Endothelial cell (in vitro differentiated cells): ENCODE results near the gene ANKHD1. TPM values are rescaled to one million over a fixed set of nuclear protein-coding genes. Genes with fewer than 3 reads are reported as not detected.
A peak's percentile ranks its signal among the peaks of the same experiment; 100 is the strongest.

ENCODE experiments used
- DNase-seq: peaks from one replicate; pipeline ENCODE4 v3.0.0; 2021; ENCODE audit warnings: low spot score
- H3K27ac Mint-ChIP-seq: one replicate; pipeline ENCODE4 v1.8.0; 2021; ENCODE audit warnings: mixed read lengths, inconsistent platforms; ENCODE audit not compliant: unreplicated experiment
- H3K27me3 Mint-ChIP-seq: one replicate; pipeline ENCODE4 v1.8.0; 2021; ENCODE audit warnings: mild to moderate bottlenecking, moderate library complexity, mixed read lengths, inconsistent platforms; ENCODE audit not compliant: unreplicated experiment
- H3K36me3 Mint-ChIP-seq: one replicate; pipeline ENCODE4 v1.8.0; 2021; ENCODE audit warnings: mild to moderate bottlenecking, low read depth, mixed read lengths, inconsistent platforms; ENCODE audit not compliant: unreplicated experiment
- H3K4me1 Mint-ChIP-seq: one replicate; pipeline ENCODE4 v1.8.0; 2021; ENCODE audit warnings: mild to moderate bottlenecking, mixed read lengths, inconsistent platforms; ENCODE audit not compliant: unreplicated experiment
- H3K4me3 Mint-ChIP-seq: one replicate; pipeline ENCODE4 v1.8.0; 2021; ENCODE audit warnings: mild to moderate bottlenecking, mixed read lengths, inconsistent platforms; ENCODE audit not compliant: unreplicated experiment
- H3K9me3 Mint-ChIP-seq: one replicate; pipeline ENCODE4 v1.8.0; 2021; ENCODE audit warnings: mixed read lengths, inconsistent platforms; ENCODE audit not compliant: unreplicated experiment
- total RNA-seq: library from RNA; stranded (reverse); fragmentation: NEBNext Ultra II Directional; extraction: Animal tissue kit (Norgen Biotek cat#: 25700); gene quantifications from one replicate; pipeline ENCODE4 v1.2.1, GENCODE V29; 2021; ENCODE audit not compliant: unreplicated experiment
- TF ChIP-seq, protein P1 (sequence below): fragments of 200-600 bp; sonication (generic); IDR thresholded peaks from one replicate; pipeline ENCODE4 v1.5.0; 2021; ENCODE audit warnings: antibody characterized with exemption; ENCODE audit not compliant: unreplicated experiment

Gene ANKHD1
- total RNA-seq, 1 donor from 2014 or later: 138 TPM

DNA sequence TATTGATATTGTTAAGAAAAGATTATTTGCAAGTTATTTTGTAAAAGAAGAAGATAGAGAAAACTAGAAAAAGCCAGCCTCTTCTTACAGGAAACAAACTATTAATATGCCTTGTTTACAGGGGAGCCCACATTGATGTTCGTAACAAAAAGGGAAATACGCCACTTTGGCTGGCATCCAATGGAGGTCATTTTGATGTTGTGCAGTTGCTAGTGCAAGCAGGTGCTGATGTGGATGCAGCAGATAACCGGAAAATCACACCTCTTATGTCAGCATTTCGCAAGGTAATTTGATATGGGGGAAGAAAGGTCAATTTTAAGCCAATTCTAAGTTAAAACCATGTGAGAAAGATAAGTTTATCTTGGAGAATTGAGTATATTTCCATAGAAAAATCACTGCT, 108.3 kb downstream of the ANKHD1 start:
- peaks cover 19% of the 10 kb centered on the region for H3K36me3 Mint-ChIP-seq

DNA sequence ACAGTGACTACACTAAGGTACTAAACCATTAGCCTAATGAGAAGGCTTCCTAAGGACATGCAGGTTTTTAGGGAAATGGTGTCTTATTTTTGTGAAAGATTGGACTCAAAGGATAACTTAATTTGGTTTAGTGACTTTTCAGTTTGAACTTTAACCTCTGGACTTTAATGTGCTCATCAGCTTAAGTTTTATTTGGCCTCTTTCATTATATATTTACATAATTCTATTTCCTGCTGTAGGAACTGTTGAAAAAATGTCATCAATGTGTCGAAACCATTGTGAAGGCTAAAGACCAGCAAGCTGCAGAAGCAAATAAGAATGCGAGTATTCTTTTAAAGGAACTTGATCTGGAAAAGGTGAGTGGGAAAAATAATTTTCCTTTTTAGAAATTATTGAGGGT, 111.5 kb downstream of the ANKHD1 start:
- Mint-ChIP-seq H3K4me3 (no peak overlapping the region), H3K27ac (no peak overlapping the region), H3K4me1 (peaks cover 12% of the 10 kb centered on the region), H3K9me3 (no peaks in the 10 kb centered on the region), H3K36me3 (peaks cover 26% of the 10 kb centered on the region), H3K27me3 (no peaks in the 10 kb centered on the region)
- no peak for DNase-seq
- TF ChIP-seq, protein P1, sequence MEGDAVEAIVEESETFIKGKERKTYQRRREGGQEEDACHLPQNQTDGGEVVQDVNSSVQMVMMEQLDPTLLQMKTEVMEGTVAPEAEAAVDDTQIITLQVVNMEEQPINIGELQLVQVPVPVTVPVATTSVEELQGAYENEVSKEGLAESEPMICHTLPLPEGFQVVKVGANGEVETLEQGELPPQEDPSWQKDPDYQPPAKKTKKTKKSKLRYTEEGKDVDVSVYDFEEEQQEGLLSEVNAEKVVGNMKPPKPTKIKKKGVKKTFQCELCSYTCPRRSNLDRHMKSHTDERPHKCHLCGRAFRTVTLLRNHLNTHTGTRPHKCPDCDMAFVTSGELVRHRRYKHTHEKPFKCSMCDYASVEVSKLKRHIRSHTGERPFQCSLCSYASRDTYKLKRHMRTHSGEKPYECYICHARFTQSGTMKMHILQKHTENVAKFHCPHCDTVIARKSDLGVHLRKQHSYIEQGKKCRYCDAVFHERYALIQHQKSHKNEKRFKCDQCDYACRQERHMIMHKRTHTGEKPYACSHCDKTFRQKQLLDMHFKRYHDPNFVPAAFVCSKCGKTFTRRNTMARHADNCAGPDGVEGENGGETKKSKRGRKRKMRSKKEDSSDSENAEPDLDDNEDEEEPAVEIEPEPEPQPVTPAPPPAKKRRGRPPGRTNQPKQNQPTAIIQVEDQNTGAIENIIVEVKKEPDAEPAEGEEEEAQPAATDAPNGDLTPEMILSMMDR: no peak

More for the DNA sequence above, 108.3 kb downstream of the ANKHD1 start:
- TF ChIP-seq, protein P1: no peak
- Mint-ChIP-seq H3K4me1 (peaks cover 15% of the 10 kb centered on the region), H3K27ac (peak overlapping the region; percentile 8), H3K4me3 (no peak overlapping the region), H3K27me3 (no peaks in the 10 kb centered on the region), H3K9me3 (no peaks in the 10 kb centered on the region)
- DNase-seq: no peak

DNA sequence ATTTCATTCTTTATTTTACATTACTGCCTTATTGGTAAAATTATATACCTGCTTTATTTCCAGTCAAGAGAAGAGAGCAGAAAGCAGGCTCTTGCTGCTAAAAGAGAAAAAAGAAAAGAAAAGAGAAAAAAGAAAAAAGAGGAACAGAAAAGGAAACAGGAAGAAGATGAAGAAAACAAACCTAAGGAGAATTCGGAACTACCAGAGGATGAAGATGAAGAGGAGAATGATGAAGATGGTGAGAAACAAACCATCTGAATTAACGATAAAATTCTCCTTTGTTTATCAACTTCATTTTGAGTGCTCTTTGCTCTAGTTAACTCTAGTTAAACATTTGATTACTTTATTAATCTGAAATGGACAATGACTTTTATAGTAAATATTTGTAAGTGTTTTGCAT, 122.4 kb downstream of the ANKHD1 start:
- TF ChIP-seq, protein P1: no peak
- H3K27me3 Mint-ChIP-seq: no peaks in the 10 kb centered on the region
- no peak for DNase-seq
- peaks cover 17% of the 10 kb centered on the region for H3K36me3 Mint-ChIP-seq
- H3K4me3 Mint-ChIP-seq: peak overlapping the region; percentile 35
- H3K4me1 Mint-ChIP-seq: peaks cover 2% of the 10 kb centered on the region
- H3K9me3 Mint-ChIP-seq: no peaks in the 10 kb centered on the region
- H3K27ac Mint-ChIP-seq: no peak overlapping the region

DNA sequence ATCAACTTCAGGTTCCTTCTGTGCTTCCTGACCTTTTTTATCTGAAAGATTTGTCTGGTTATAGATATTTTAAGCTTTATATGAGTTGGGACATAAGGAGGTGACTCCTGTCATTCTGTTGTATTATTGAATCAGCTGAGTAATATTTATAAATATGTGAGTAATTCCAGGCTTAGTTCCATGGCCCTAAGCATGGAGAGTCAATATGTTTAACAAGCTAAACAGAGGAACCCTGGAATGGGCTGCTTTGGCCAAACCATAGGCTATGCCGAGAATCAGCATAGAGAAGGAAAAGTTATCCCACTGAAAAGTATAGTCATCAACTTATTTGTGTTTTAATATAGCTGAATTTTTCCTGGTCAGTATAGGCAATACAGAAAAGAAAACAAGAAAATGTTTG, 138.6 kb downstream of the ANKHD1 start:
- no peak for DNase-seq
- H3K27ac Mint-ChIP-seq: no peak overlapping the region
- TF ChIP-seq, protein P1: no peak
- no peaks in the 10 kb centered on the region for H3K27me3 Mint-ChIP-seq
- H3K36me3 Mint-ChIP-seq: peaks cover 29% of the 10 kb centered on the region
- no peaks in the 10 kb centered on the region for H3K9me3 Mint-ChIP-seq
- H3K4me1 Mint-ChIP-seq: peaks cover 10% of the 10 kb centered on the region
- H3K4me3 Mint-ChIP-seq: peak overlapping the region; percentile 45

DNA sequence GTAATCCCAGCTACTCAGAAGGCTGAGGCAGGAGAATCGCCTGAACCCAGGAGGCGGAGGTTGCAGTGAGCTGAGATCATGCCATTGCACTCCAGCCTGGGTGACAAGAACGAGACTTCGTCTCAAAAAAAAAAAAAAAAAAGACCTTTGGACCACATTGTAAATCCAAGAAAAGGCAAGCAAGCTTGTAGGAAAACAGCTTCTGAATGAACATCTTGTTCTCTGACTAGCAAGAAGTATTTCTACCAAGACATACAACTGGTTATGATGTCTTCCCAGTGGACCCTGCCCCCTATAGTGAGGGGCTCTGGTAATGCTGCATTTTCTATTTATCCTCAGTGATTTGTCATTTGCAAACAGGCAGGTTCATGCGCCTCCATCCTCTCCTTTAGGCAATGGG, 141.3 kb downstream of the ANKHD1 start:
- Mint-ChIP-seq H3K4me3 (no peak overlapping the region), H3K27ac (no peak overlapping the region), H3K36me3 (peaks cover 26% of the 10 kb centered on the region), H3K27me3 (peaks cover 4% of the 10 kb centered on the region), H3K9me3 (no peaks in the 10 kb centered on the region), H3K4me1 (peaks cover 23% of the 10 kb centered on the region)
- TF ChIP-seq, protein P1: no peak
- no peak for DNase-seq
